H1 (cell line): Measurements from ENCODE around the gene ALPK3. TPM values are rescaled to one million over a fixed set of nuclear protein-coding genes. Genes with fewer than 3 reads are reported as not detected.

Experiments
- CTCF ChIA-PET: fragments of 300-600 bp; sonication (Branson Sonifier 250); formaldehyde crosslinking; loops from one replicate; lab custom pipeline; 2021; ENCODE audit not compliant: partially characterized antibody; lab: Charles Lee
- POLR2A ChIA-PET: fragments of 300-600 bp; sonication (Branson Sonifier 250); formaldehyde crosslinking; loops from one replicate; lab custom pipeline; 2021; ENCODE audit warnings: inconsistent platforms; ENCODE audit not compliant: partially characterized antibody; lab: Charles Lee
- DNase-seq, 2 experiments: peaks; one replicate each; pipeline versions ENCODE4 v3.0.0 to v3.0.0-alpha.2; 2010 to 2022; ENCODE audit warnings: low spot score in 2 of 2, low read depth in 1 of 2, mixed read lengths in 1 of 2
- FAIRE-seq: peaks from 2 replicates; lab custom pipeline; 2011; peaks lifted over from hg19 to GRCh38; lab: Jason Lieb, UNC
- H2AFZ ChIP-seq: 2 replicates; pipeline ENCODE4 v1.8.1; 2012; ENCODE audit warnings: low read length, inconsistent platforms
- H2AK5ac ChIP-seq: 2 replicates; pipeline ENCODE4 v1.6.1; 2013; ENCODE audit warnings: low read depth, low read length
- H2BK120ac ChIP-seq: replicated peaks from 2 replicates; pipeline ENCODE3; 2013; ENCODE audit warnings: low read depth, low read length, inconsistent platforms
- H2BK12ac ChIP-seq: 2 replicates; pipeline ENCODE4 v1.6.1; 2013; ENCODE audit warnings: low read depth, low read length
- H2BK15ac ChIP-seq: 2 replicates; pipeline ENCODE4 v1.6.1; 2013; ENCODE audit warnings: low read length
- H2BK20ac ChIP-seq: 2 replicates; pipeline ENCODE4 v1.6.1; 2013; ENCODE audit warnings: low read length
- H2BK5ac ChIP-seq: 2 replicates; pipeline ENCODE4 v1.6.1; 2013; ENCODE audit warnings: low read depth, low read length
- H3K14ac ChIP-seq: 2 replicates; pipeline ENCODE4 v1.6.1; 2013; ENCODE audit warnings: inconsistent platforms; ENCODE audit not compliant: insufficient read length
- H3K18ac ChIP-seq: 2 replicates; pipeline ENCODE4 v1.6.1; 2013; ENCODE audit warnings: low read length; ENCODE audit errors: extremely low read depth
- H3K23ac ChIP-seq: 2 replicates; pipeline ENCODE4 v1.6.1; 2013; ENCODE audit warnings: inconsistent platforms; ENCODE audit not compliant: insufficient read length
- H3K23me2 ChIP-seq: 2 replicates; pipeline ENCODE4 v1.6.1; 2013; ENCODE audit warnings: low read depth, low read length
- H3K27ac ChIP-seq: 2 replicates; pipeline ENCODE4 v1.6.1; 2011; ENCODE audit warnings: low read depth, low read length, inconsistent platforms
- H3K27me3 ChIP-seq, 4 experiments: replicated peaks in 1 of 4; 1 replicate in 1 of 4; 2 replicates in 3 of 4; pipeline versions ENCODE4 v1.6.1 to v1.8.1; 2011 to 2013; ENCODE audit warnings: low read length in 3 of 4, mild to moderate bottlenecking in 3 of 4, inconsistent platforms in 2 of 4, mixed read lengths in 2 of 4, moderate library complexity in 1 of 4; ENCODE audit not compliant: control insufficient read depth in 3 of 4, insufficient read depth in 3 of 4; ENCODE audit errors: extremely low read depth in 1 of 4
- H3K36me3 ChIP-seq, 4 experiments: 2 replicates each; pipeline versions ENCODE4 v1.6.1 to v1.8.1; 2011 to 2013; ENCODE audit warnings: mild to moderate bottlenecking in 4 of 4, low read length in 3 of 4, moderate library complexity in 2 of 4, control low read depth in 1 of 4, inconsistent platforms in 1 of 4; ENCODE audit not compliant: insufficient read depth in 4 of 4, control insufficient read depth in 2 of 4
- H3K4ac ChIP-seq: replicated peaks from 2 replicates; pipeline ENCODE3; 2013; ENCODE audit warnings: low read length, low read depth, mixed read lengths, inconsistent platforms; ENCODE audit not compliant: insufficient read length
- H3K4me1 ChIP-seq, 4 experiments: replicated peaks in 1 of 4; 1 replicate in 1 of 4; 2 replicates in 3 of 4; pipeline versions ENCODE4 v1.6.1 to v1.8.1; 2011 to 2013; ENCODE audit warnings: low read length in 3 of 4, inconsistent platforms in 2 of 4, mixed read lengths in 1 of 4; ENCODE audit not compliant: insufficient read depth in 4 of 4, control insufficient read depth in 3 of 4
- H3K4me2 ChIP-seq, 2 experiments: 2 replicates each; pipeline versions ENCODE4 v1.6.1 to v1.8.1; 2011 to 2013; ENCODE audit warnings: low read depth in 2 of 2, low read length in 2 of 2, control low read depth in 1 of 2, inconsistent platforms in 1 of 2, mild to moderate bottlenecking in 1 of 2; ENCODE audit not compliant: insufficient read depth in 1 of 2
- H3K4me3 ChIP-seq, 4 experiments: fragments of 200-600, 300-600 bp in 1 of 4; sonication (generic), shearing (Covaris generic), sonication (Bioruptor Twin) in 1 of 4; 2 replicates each; pipeline versions ENCODE4 v1.5.1 to v1.8.1; 2011 to 2016; ENCODE audit warnings: low read length in 4 of 4, low read depth in 3 of 4, control low read depth in 2 of 4, inconsistent platforms in 2 of 4, mild to moderate bottlenecking in 2 of 4, mixed read lengths in 1 of 4, moderate library complexity in 1 of 4; ENCODE audit not compliant: insufficient read depth in 2 of 4; ENCODE audit errors: extremely low read depth in 1 of 4
- H3K56ac ChIP-seq: replicated peaks from 2 replicates; pipeline ENCODE3; 2013; ENCODE audit warnings: low read depth, mild to moderate bottlenecking, mixed read lengths, low read length, inconsistent platforms; ENCODE audit not compliant: insufficient read length
- H3K79me1 ChIP-seq: 2 replicates; pipeline ENCODE4 v1.6.1; 2013; ENCODE audit warnings: low read depth, low read length, control low read depth
- H3K79me2 ChIP-seq, 2 experiments: 2 replicates each; pipeline versions ENCODE4 v1.6.1 to v1.8.1; 2012 to 2013; ENCODE audit warnings: low read length in 2 of 2, mild to moderate bottlenecking in 2 of 2, inconsistent platforms in 1 of 2; ENCODE audit not compliant: insufficient read depth in 2 of 2, control insufficient read depth in 1 of 2
- H3K9ac ChIP-seq, 4 experiments: replicated peaks in 1 of 4; 1 replicate in 1 of 4; 2 replicates in 3 of 4; pipeline versions ENCODE4 v1.6.1 to v1.8.1; 2011 to 2013; ENCODE audit warnings: low read depth in 3 of 4, low read length in 3 of 4, control low read depth in 2 of 4, mild to moderate bottlenecking in 2 of 4, moderate library complexity in 2 of 4, inconsistent platforms in 1 of 4; ENCODE audit errors: extremely low read depth in 1 of 4
- H3K9me3 ChIP-seq, 2 experiments: 2 replicates each; pipeline versions ENCODE4 v1.6.1 to v1.8.1; 2012 to 2013; ENCODE audit warnings: mild to moderate bottlenecking in 2 of 2, moderate library complexity in 2 of 2, control low read depth in 1 of 2, inconsistent platforms in 1 of 2, low read depth in 1 of 2, low read length in 1 of 2, mixed read lengths in 1 of 2; ENCODE audit not compliant: insufficient read depth in 2 of 2
- H4K20me1 ChIP-seq, 2 experiments: replicated peaks in 1 of 2; 2 replicates each; pipeline versions ENCODE3 to v1.8.1; 2011 to 2013; ENCODE audit warnings: inconsistent platforms in 2 of 2, low read length in 2 of 2, mild to moderate bottlenecking in 1 of 2; ENCODE audit not compliant: insufficient read depth in 2 of 2, control insufficient read depth in 1 of 2
- H4K5ac ChIP-seq: 2 replicates; pipeline ENCODE4 v1.6.1; 2013; ENCODE audit warnings: low read length, low read depth, mixed read lengths, inconsistent platforms; ENCODE audit not compliant: insufficient read length
- H4K8ac ChIP-seq: 2 replicates; pipeline ENCODE4 v1.8.0; 2013; ENCODE audit warnings: mild to moderate bottlenecking, moderate library complexity, low read length, inconsistent platforms; ENCODE audit not compliant: insufficient read depth; ENCODE audit errors: extremely low read depth
- H4K91ac ChIP-seq: replicated peaks from 2 replicates; pipeline ENCODE3; 2013; ENCODE audit warnings: low read length, mixed read lengths, inconsistent platforms; ENCODE audit not compliant: insufficient read length
- BCL11A ChIP-seq, 2 experiments: IDR thresholded peaks; one replicate each; pipeline ENCODE4 v1.6.1; 2011; ENCODE audit warnings: low read depth in 2 of 2, low read length in 2 of 2, mild to moderate bottlenecking in 2 of 2
- GABPA ChIP-seq: IDR thresholded peaks from 2 replicates; pipeline ENCODE4 v1.6.1; 2011; ENCODE audit warnings: mild to moderate bottlenecking, low read length, moderate library complexity, borderline replicate concordance; ENCODE audit not compliant: insufficient read depth
- RAD21 ChIP-seq, 2 experiments: IDR thresholded peaks in 1 of 2; conservative IDR thresholded peaks in 1 of 2; 2 replicates each; pipeline ENCODE4 v1.6.1; 2011; ENCODE audit warnings: low read depth in 2 of 2, low read length in 2 of 2, improper control_type of control experiment in 1 of 2, inconsistent platforms in 1 of 2, mild to moderate bottlenecking in 1 of 2, moderate library complexity in 1 of 2
- RXRA ChIP-seq: IDR thresholded peaks from 2 replicates; pipeline ENCODE4 v1.6.1; 2011; ENCODE audit warnings: low read depth, mild to moderate bottlenecking, low read length, moderate library complexity; ENCODE audit not compliant: insufficient read depth
- WGBS, 2 experiments: shearing (Covaris generic) in 1 of 2; methylation state at CpG; one replicate each; pipeline versions ENCODE4 v1.1.6 to v1.1.7; 2013 to 2015; ENCODE audit warnings: low lambda C conversion rate in 2 of 2, mixed read lengths in 2 of 2, inconsistent platforms in 1 of 2, low coverage in 1 of 2, missing lambda C conversion rate in 1 of 2; ENCODE audit not compliant: insufficient replicate concordance in 2 of 2, insufficient coverage in 1 of 2, insufficient read length in 1 of 2; ENCODE audit errors: extremely low coverage in 1 of 2, missing lambda C conversion rate in 1 of 2; 5-methylcytosine and 5-hydroxymethylcytosine counted together
- polyA plus RNA-seq, 7 experiments: library from polyadenylated mRNA; depleted of rRNA in 3 of 7; stranded (reverse) in 5 of 7; unstranded in 2 of 7; fragments of >200 nt in 5 of 7; fragments of 200-250 nt in 2 of 7; gene quantifications; 1 replicate in 5 of 7; 2 replicates in 1 of 7; 4 replicates in 1 of 7; pipeline versions ENCODE4 v1.2.1 to v1.2.3, GENCODE V29; 2011 to 2013; ENCODE audit warnings: missing spikeins in 2 of 7, mixed read lengths in 2 of 7
- total RNA-seq: library from RNA; stranded (reverse); fragmentation: NEBNext Ultra II Directional; extraction: Animal tissue kit (Norgen Biotek cat#: 25700); gene quantifications from 2 replicates; pipeline ENCODE4 v1.2.1, GENCODE V29; 2021

The ALPK3 gene
- total and polyA plus RNA-seq, 2 of the 8 experiments (the other 6 are each of a cell fraction or from before 2014, with no cell fraction given) = 4.4 to 19.2 TPM

DNA sequence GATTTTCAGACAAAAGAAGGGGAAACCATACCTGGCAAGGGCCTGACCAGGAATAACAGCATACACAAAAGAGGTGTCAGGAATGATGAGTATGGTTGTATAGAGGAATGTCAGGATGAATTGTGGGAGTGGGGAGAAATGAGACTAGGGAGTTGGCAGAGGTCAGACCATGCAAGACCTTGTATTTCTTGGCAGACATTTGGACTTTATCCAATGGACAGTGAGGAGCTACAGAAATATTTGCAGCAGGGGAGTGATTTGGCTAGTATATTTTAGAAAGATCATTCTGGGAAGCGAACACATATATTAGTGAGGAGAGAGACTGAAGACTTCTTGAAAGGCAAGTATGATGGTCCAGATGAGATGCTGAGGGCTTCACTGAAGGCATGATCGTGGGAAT, 25.4 kb upstream of the ALPK3 start:
- H2AFZ ChIP-seq = no peak overlapping the region
- H3K9ac ChIP-seq = no peak overlapping the region
- no peak overlapping the region for H2BK20ac ChIP-seq
- H3K79me2 ChIP-seq = peaks cover 0 to 18% of the 10 kb centered on the region in 2 experiments; a peak in 2 of 4 replicates
- no peak overlapping the region for H3K4me2 ChIP-seq
- H2BK15ac ChIP-seq = no peak overlapping the region
- H3K56ac ChIP-seq = no peak overlapping the region
- no peak overlapping the region for H3K4ac ChIP-seq
- H3K4me1 ChIP-seq = 0 out of 7 replicates have a peak, but pooled peaks cover 0 to 2% (median 0%) of the 10 kb centered on the region in 4 experiments
- no peak for DNase-seq
- peaks cover 2% of the 10 kb centered on the region in 2 experiments for H4K20me1 ChIP-seq
- no peak overlapping the region for H4K8ac ChIP-seq
- no peaks in the 10 kb centered on the region for H3K9me3 ChIP-seq
- no peak overlapping the region for H4K5ac ChIP-seq
- no peaks in the 10 kb centered on the region; the same call in none of the 2 replicates for H3K79me1 ChIP-seq
- no peak overlapping the region for H2BK5ac ChIP-seq
- H3K27me3 ChIP-seq = no peaks in the 10 kb centered on the region
- H2BK120ac ChIP-seq = no peak overlapping the region
- no peak overlapping the region for H3K14ac ChIP-seq
- H3K36me3 ChIP-seq = peaks cover 0 to 15% (median 4%) of the 10 kb centered on the region in 4 experiments; a peak in 4 of 8 replicates
- H3K27ac ChIP-seq = no peak overlapping the region
- H4K91ac ChIP-seq = no peak overlapping the region
- H3K4me3 ChIP-seq = no peak overlapping the region
- WGBS, 2 experiments = 96% methylated on average over 2 of the region's 2 CpGs; no CpG with 5 or more reads in 1 of the 2 experiments
- H3K18ac ChIP-seq = no peak overlapping the region
- H2BK12ac ChIP-seq = no peak overlapping the region
- FAIRE-seq = no peak
- POLR2A ChIA-PET = no interaction called here
- no peaks in the 10 kb centered on the region for H3K23me2 ChIP-seq
- CTCF ChIA-PET = interaction anchor here (0.7 to 1.4 kb wide), 4 partner anchors 8 to 204 kb away, joined by 3 to 4 read pairs (median 4); no protein-coding TSS in a partner anchor
- H3K23ac ChIP-seq = no peak overlapping the region
- H2AK5ac ChIP-seq = no peak overlapping the region
- TF ChIP-seq RAD21 (IDR thresholded peaks at IDR 0.05 in 1 of 2, conservative IDR thresholded peaks at IDR 0.05 in 1 of 2; ENCODE audit: low read depth in 2 of 2, low read length in 2 of 2) (no peak), GABPA (no peak), BCL11A (IDR thresholded peaks at IDR 0.05; ENCODE audit: low read depth in 2 of 2, low read length in 2 of 2) (no peak), RXRA (no peak)
